AG10803 (cell line): Measurements from ENCODE around the gene MYCBPAP.

Source experiments
- DNase-seq: peaks from one replicate; pipeline ENCODE4 v3.0.0; 2010; ENCODE audit warnings: low read depth
- H3K4me3 ChIP-seq: 2 replicates; pipeline ENCODE4 v1.5.1; 2011; ENCODE audit warnings: mild to moderate bottlenecking, low read length, control low read depth
- CTCF ChIP-seq: conservative IDR thresholded peaks from 2 replicates; pipeline ENCODE4 v1.5.1; 2011; ENCODE audit warnings: mild to moderate bottlenecking, low read length, control low read depth, inconsistent platforms

The MYCBPAP gene

GRCh38 chr17:50519141-50519834, 11.0 kb downstream of the MYCBPAP start:
- TF ChIP-seq CTCF: no peak
- no peak overlapping the region for H3K4me3 ChIP-seq
- no peak for DNase-seq

DNA sequence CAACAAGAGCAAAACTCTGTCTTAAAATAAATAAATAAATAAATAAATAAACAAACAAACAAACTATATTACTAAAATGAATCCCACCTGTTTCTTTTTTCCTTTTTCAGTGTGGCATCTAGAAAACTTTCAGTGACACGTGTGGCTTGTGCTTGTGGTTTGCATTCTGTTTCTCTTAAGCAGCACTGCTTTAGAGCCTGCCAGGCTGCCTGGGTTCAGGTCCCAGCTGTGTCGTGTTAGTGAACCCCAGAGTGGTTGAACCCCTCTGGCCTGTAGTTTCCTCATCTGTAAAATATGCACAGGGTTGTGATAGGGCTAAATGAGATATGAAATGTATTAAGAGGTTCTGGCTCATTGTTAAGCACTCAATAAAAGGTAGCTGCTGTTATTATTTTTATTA, 12.2 kb downstream of the MYCBPAP start:
- DNase-seq: no peak
- no peak for TF ChIP-seq CTCF
- no peak overlapping the region for H3K4me3 ChIP-seq

DNA sequence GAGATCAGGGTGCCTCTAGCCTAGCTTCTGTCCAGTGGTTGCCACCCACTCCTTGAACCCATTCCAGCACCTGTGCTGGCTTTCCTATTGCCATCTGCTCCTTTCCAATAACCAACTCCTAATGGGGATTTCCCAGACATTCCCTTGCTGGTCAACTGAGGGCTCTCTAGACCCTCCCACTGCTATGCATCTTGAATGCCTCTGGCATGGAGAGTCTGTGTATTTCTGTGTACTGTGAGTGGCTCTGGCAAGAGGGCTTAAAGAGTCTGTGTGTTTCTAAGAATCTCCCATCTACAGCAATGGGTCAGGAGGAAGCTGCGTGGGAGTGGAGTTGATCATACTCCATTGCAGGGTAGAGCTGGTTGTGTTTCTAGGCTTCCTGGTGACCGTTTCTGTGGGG, 13.3 kb downstream of the MYCBPAP start:
- DNase-seq: no peak
- no peak for TF ChIP-seq CTCF
- no peak overlapping the region for H3K4me3 ChIP-seq

DNA sequence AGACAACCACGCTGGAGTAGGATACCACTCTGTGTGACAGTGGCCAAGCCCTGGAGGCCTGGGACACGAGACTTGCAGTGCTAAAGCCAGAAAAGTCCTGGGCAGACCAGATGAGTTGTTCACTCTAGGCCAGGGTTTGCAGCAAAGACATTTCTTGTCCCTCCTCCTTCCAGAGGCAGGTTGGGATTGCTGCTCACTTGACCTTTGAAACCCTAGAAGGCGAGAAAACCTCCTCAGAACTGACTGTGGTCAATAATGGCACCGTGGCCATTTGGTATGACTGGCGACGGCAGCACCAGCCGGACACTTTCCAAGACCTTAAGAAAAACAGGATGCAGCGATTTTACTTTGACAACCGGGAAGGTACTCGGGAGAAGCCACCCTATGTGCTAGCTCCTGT, 14.5 kb downstream of the MYCBPAP start:
- H3K4me3 ChIP-seq: no peak overlapping the region
- no peak for TF ChIP-seq CTCF
- no peak for DNase-seq

DNA sequence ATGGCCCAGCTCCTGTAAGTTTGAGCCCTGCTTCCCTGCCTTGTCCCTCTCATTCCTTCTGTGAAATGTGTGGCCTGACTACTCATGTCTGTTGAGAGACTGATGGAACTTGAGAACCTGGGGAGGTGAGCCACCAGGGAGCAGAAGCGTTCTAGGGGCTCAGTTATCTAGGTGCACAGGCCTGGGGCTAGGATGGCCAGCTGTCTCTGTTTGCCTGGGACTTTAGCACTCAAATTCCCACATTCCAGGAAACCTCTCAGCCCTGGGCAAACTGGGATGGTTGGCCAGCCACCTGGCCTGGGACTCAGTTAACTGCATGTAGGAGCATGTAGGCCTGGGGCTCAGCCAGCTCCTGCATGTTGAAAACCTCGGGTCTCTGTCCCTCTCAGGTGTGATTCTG, 15.0 kb downstream of the MYCBPAP start:
- DNase-seq: no peak
- no peak for TF ChIP-seq CTCF

GRCh38 chr17:50524838-50525237, 16.6 kb downstream of the MYCBPAP start:
- DNase-seq: no peak
- no peak overlapping the region for H3K4me3 ChIP-seq
- no peak for TF ChIP-seq CTCF

More for the DNA sequence above, 15.0 kb downstream of the MYCBPAP start:
- H3K4me3 ChIP-seq: no peak overlapping the region

GRCh38 chr17:50527155-50527762, 19.0 kb downstream of the MYCBPAP start:
- no peak for DNase-seq

More at GRCh38 chr17:50527155-50527762, 19.0 kb downstream of the MYCBPAP start:
- no peak for TF ChIP-seq CTCF
- no peak overlapping the region for H3K4me3 ChIP-seq
